ENCODE measurements around the gene SIGLEC10. TPM values are rescaled to one million over a fixed set of nuclear protein-coding genes. Genes with fewer than 3 reads are reported as not detected.
"Not testable (repeated sequence)": the region's sequence is repeated elsewhere in the genome, so short reads cannot be mapped to it uniquely, and the experiment has no call there.

The SIGLEC10 gene
- total RNA-seq, 4 donors from 2014 or later: 2.1 to 21.9 (median 7.3) TPM

GRCh38 chr19:51410950-51411748 is 6.3 kb downstream of the SIGLEC10 start:
- no peak for DNase-seq (ENCODE audit: low spot score in 2 of 2)
- Histone ChIP-seq H3K9me3 (peaks cover 0 to 2% (median 0%) of the 10 kb centered on the region in 4 donors), H3K27ac (no peak overlapping the region), H3K27me3 (no peaks in the 10 kb centered on the region), H3K4me3 (no peak overlapping the region), H3K36me3 (no peaks in the 10 kb centered on the region), H3K4me1 (no peaks in the 10 kb centered on the region)
- TF ChIP-seq POLR2A (IDR thresholded peaks at IDR 0.05) (no peak), CTCF (IDR thresholded peaks at IDR 0.05) (no peak), EP300 (IDR thresholded peaks at IDR 0.05) (no peak)
- 90 to 93% methylated on average over 15 of the region's 15 CpGs for WGBS, 2 donors

- no peaks in the 10 kb centered on the region for H3K27me3 ChIP-seq
- H3K27ac ChIP-seq: no peak overlapping the region
- TF ChIP-seq POLR2A (IDR thresholded peaks at IDR 0.05) (no peak), EP300 (IDR thresholded peaks at IDR 0.05) (no peak), CTCF (IDR thresholded peaks at IDR 0.05) (peak in 4 of 5 experiments; percentile 12 to 41 (median 20))
- H3K9me3 ChIP-seq: peaks cover 0 to 12% (median 0%) of the 10 kb centered on the region in 4 donors
- WGBS, 2 donors: 49% methylated on average over 6 of the region's 6 CpGs
- no peaks in the 10 kb centered on the region for H3K36me3 ChIP-seq
- no peak for DNase-seq (ENCODE audit: low spot score in 2 of 2)
- H3K4me3 ChIP-seq: no peak overlapping the region
- no peaks in the 10 kb centered on the region for H3K4me1 ChIP-seq
Measured at GRCh38 chr19:51407511-51408131, 9.8 kb downstream of the SIGLEC10 start.

GRCh38 chr19:51402117-51402516 is 15.3 kb downstream of the SIGLEC10 start:
- DNase-seq (ENCODE audit: low spot score in 2 of 2): no peak
- no peak overlapping the region for H3K27ac ChIP-seq
- H3K27me3 ChIP-seq: no peaks in the 10 kb centered on the region
- H3K36me3 ChIP-seq: no peaks in the 10 kb centered on the region
- no peaks in the 10 kb centered on the region for H3K4me1 ChIP-seq
- H3K4me3 ChIP-seq: no peak overlapping the region
- TF ChIP-seq CTCF (IDR thresholded peaks at IDR 0.05): no peak
- peaks cover 0 to 24% (median 2%) of the 10 kb centered on the region in 4 donors for H3K9me3 ChIP-seq
- WGBS, 2 donors: 93 to 94% methylated on average over 9 of the region's 9 CpGs

- H3K27me3 ChIP-seq; DNase-seq (ENCODE audit: low spot score in 2 of 2); H3K4me1 ChIP-seq; H3K36me3 ChIP-seq; H3K27ac ChIP-seq; H3K4me3 ChIP-seq: not testable (repeated sequence)
- WGBS, 2 donors: 74 to 85% methylated on average over 7 of the region's 7 CpGs
- peaks cover 0 to 16% (median 2%) of the 10 kb centered on the region in 4 donors for H3K9me3 ChIP-seq
Measured at GRCh38 chr19:51399936-51400335, 17.5 kb downstream of the SIGLEC10 start.

- whole genome bisulfite sequencing, 2 donors: 90 to 94% methylated on average over 5 of the region's 5 CpGs
- Histone ChIP-seq H3K4me1 (peaks cover 0 to 8% (median 6%) of the 10 kb centered on the region in 4 donors), H3K27me3 (no peaks in the 10 kb centered on the region), H3K9me3 (peaks cover 0 to 16% (median 2%) of the 10 kb centered on the region in 4 donors), H3K4me3 (no peak overlapping the region), H3K27ac (no peak overlapping the region), H3K36me3 (no peaks in the 10 kb centered on the region)
- DNase-seq (ENCODE audit: low spot score in 2 of 2): no peak
- TF ChIP-seq EP300 (IDR thresholded peaks at IDR 0.05) (no peak), POLR2A (IDR thresholded peaks at IDR 0.05) (no peak), CTCF (IDR thresholded peaks at IDR 0.05) (no peak)
Measured at GRCh38 chr19:51399231-51399630, 18.2 kb downstream of the SIGLEC10 start.

Measured in tibial nerve (tissue), 4 donors.